Measurements from ENCODE around the gene ARHGAP12. TPM values are rescaled to one million over a fixed set of nuclear protein-coding genes. Genes with fewer than 3 reads are reported as not detected.

The ARHGAP12 gene
- total RNA-seq, 1 experiment from 2014 or later: 39.5 TPM

GRCh38 chr10:31939797-31940708, 11.4 kb upstream of the ARHGAP12 start (continued):
- TF ChIP-seq HMGXB4 (CRISPR knock-in tag; IDR thresholded peaks at IDR 0.05): no peak
- TF ChIP-seq MLX (CRISPR knock-in tag; IDR thresholded peaks at IDR 0.05): no peak
- no peak for TF ChIP-seq CBFB (CRISPR knock-in tag; IDR thresholded peaks at IDR 0.05; ENCODE audit: low read depth)

- DNase-seq (ENCODE audit: low spot score) (no peak), ATAC-seq (no peak)
- Mint-ChIP-seq H3K27ac (no peak overlapping the region), H3K9me3 (no peaks in the 10 kb centered on the region), H3K27me3 (ENCODE audit: low read depth) (no peaks in the 10 kb centered on the region), H3K36me3 (no peaks in the 10 kb centered on the region), H3K4me1 (peaks cover 8% of the 10 kb centered on the region), H3K4me3 (no peak overlapping the region)
- POLR2A ChIA-PET: no interaction called here
- CTCF ChIA-PET: no interaction called here
- TF ChIP-seq KAT7 (CRISPR knock-in tag; IDR thresholded peaks at IDR 0.05; ENCODE audit: borderline replicate concordance): no peak
- TF ChIP-seq ZNF121 (CRISPR knock-in tag; IDR thresholded peaks at IDR 0.05): 0 out of 2 replicates have a peak, but pooled peaks have one; percentile 46
Observed at GRCh38 chr10:31937371-31937770, 8.7 kb upstream of the ARHGAP12 start.

- peaks cover 8% of the 10 kb centered on the region for H3K4me1 Mint-ChIP-seq
- no peaks in the 10 kb centered on the region for H3K36me3 Mint-ChIP-seq
- H3K27ac Mint-ChIP-seq: peak overlapping the region; percentile 58; the same call in 1 of the 2 replicates
- CTCF ChIA-PET: no interaction called here
- H3K27me3 Mint-ChIP-seq (ENCODE audit: low read depth): no peaks in the 10 kb centered on the region
- DNase-seq (ENCODE audit: low spot score): no peak
- no peaks in the 10 kb centered on the region for H3K9me3 Mint-ChIP-seq
- ATAC-seq: no peak
- POLR2A ChIA-PET: no interaction called here
- TF ChIP-seq ZNF671 (CRISPR knock-in tag; IDR thresholded peaks at IDR 0.05) (no peak), NR3C1 (CRISPR knock-in tag; conservative IDR thresholded peaks at IDR 0.05; ENCODE audit: low read depth) (no peak), IRF2 (CRISPR knock-in tag; IDR thresholded peaks at IDR 0.05; ENCODE audit: borderline replicate concordance, low read depth) (no peak), MYBL2 (CRISPR knock-in tag; IDR thresholded peaks at IDR 0.05) (no peak), CREB1 (CRISPR knock-in tag; IDR thresholded peaks at IDR 0.05) (no peak), USF2 (CRISPR knock-in tag; IDR thresholded peaks at IDR 0.05) (no peak), ATF1 (CRISPR knock-in tag; IDR thresholded peaks at IDR 0.05) (no peak), MAX (CRISPR knock-in tag; IDR thresholded peaks at IDR 0.05) (no peak), HMGA2 (CRISPR knock-in tag; IDR thresholded peaks at IDR 0.05) (no peak), TP53 (CRISPR knock-in tag; IDR thresholded peaks at IDR 0.05) (no peak), ATF3 (CRISPR knock-in tag; conservative IDR thresholded peaks at IDR 0.05) (no peak), NFATC4 (CRISPR knock-in tag; IDR thresholded peaks at IDR 0.05) (no peak), GRHL2 (CRISPR knock-in tag; IDR thresholded peaks at IDR 0.05; ENCODE audit: insufficient replicate concordance, severe bottlenecking) (no peak), CDX4 (CRISPR knock-in tag; IDR thresholded peaks at IDR 0.05; ENCODE audit: borderline replicate concordance) (no peak)
- H3K4me3 Mint-ChIP-seq: no peak overlapping the region
Observed at GRCh38 chr10:31936933-31937332, 8.3 kb upstream of the ARHGAP12 start.
